HTERT RPE-1 (cell line): ENCODE results near the gene KDELR1.

ENCODE experiments used
- in situ Hi-C: fragments of 300-500 bp; cut with MboI; formaldehyde crosslinking; loops from 4 replicates; pipeline ENCODE4 v1.14.3; 2020; ENCODE audit warnings: low sequenced_read_pairs

Gene KDELR1

DNA sequence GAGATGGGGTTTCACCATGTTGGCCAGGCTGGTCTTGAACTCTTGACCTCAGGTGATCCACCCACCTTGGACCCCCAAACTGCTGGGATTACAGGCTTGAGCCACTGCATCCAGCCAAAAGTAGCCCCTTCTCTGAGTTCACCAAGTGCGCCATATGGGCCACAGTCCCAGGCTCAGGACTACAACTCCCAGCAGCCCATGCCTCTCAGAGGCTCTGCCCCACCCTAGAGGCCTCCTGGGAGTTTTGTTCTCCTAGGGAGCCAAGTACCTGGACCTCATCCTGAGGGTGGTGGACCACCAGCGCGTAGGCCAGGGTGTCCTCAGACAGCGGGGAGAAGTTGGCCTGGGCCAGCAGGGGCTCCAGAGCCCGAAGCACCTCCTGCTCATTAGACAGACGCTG, 46.5 kb downstream of the KDELR1 start:
- in situ Hi-C loops: no loop called here

DNA sequence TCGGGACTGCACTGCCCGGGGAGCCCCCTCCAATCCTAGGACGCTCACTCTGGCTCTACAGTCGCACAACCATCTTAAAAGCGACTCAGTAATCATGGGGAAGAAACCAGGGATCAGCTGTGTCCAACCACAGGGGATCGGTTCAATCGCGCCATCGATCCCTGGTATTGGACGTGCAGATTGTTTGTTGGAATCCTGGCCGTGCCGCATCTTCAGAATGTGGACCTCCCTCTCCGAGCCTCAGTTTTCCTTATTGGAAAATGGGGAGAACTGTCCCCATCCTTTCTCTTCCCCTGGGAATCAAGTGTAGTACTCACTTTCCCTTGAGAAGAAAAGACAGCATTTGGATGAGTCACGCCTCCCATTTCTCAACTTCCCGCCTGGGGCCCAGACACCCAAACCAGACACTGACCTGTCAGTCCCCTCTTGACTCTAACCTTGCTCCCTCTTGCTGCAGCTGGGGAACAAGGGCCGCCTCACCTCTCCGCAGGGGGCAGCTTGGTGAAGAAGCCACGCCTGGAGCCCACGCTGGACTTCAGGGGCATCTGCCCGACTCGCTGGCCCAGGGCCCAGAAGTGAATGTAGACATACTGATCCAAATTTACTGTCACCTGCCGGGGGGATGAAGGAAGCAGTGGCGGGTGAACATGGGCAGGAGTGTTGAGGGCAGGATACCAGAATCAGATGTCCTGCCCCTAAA, 48.4 kb downstream of the KDELR1 start:
- in situ Hi-C loops: no loop called here

DNA sequence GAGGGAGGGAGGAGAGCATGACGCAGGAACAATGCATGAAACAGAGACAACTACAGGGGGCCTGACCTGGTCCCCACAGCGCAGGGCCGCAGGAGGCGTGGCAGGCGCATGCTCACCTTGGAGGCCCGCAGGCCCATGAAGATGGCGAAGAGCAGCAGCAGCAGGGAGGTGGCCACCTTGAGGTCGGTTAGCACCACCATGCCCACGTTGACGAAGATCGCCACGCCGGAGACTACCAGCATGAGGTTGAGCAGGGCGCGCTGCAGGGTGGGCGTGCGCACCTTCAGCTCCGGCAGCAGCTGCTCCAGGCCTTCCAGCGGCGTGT, 49.0 kb downstream of the KDELR1 start:
- in situ Hi-C loops: no loop called here

DNA sequence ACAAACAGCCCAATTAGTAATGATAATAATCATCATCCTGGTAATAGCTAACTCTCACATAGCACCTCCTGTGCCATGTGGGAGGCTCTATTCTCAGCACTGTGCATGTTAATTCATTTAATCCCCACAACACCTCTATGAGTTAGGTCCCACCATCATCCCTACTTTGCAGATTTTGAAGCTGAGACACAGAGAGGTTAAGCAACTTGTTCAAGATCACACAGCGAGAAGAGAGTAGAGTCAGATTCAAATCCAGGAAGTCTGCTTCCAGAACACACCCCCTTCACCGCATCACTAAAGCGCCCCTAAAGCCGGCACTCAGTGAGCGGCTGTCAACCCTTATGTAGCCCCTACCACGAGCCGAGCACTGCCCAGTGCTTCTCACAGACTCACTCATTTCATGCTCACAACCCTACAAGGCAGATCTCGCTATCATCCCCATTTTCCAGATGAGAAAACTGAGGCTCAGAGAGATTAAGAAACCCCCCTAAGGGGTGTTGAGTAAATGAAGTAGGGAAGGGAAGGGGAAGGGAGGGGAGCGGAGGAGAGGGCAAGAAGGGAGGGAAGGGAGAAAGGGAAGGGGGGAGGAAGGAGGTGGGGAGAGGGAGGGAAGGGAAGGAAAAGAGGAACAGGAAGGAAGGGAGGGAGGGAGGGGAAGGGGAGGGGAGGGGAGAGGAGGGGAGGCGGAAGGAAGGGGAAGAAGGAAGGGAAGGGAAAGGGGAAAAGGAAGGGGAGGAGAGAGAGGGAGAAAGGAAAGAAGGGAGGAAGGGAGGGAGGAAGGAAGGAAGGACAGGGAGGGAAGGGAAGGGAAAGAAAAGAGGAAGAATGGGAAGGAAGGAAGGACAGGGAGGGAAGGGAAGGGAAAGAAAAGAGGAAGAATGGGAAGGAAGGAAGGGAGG, 49.6 kb downstream of the KDELR1 start:
- in situ Hi-C loops: no loop called here

DNA sequence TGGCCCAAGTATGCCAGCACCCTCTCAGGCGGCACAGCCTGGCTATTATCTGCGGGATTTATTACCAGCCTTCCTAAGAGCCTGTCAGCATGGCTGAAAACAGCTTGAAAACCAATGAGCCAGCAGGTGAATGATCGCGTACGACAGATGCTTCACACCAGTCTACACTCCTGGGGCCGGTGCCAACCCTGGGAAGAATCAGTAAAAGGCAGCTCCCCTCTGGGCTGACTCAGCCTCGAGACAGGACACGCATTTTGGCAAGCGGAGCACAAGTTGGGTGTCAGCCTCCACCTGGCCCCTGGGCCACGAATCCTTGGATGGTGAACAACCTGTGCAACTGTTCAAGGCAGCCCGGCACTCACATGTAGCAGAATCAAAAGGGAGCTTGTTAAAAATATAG, 50.4 kb downstream of the KDELR1 start:
- in situ Hi-C loops: no loop called here

DNA sequence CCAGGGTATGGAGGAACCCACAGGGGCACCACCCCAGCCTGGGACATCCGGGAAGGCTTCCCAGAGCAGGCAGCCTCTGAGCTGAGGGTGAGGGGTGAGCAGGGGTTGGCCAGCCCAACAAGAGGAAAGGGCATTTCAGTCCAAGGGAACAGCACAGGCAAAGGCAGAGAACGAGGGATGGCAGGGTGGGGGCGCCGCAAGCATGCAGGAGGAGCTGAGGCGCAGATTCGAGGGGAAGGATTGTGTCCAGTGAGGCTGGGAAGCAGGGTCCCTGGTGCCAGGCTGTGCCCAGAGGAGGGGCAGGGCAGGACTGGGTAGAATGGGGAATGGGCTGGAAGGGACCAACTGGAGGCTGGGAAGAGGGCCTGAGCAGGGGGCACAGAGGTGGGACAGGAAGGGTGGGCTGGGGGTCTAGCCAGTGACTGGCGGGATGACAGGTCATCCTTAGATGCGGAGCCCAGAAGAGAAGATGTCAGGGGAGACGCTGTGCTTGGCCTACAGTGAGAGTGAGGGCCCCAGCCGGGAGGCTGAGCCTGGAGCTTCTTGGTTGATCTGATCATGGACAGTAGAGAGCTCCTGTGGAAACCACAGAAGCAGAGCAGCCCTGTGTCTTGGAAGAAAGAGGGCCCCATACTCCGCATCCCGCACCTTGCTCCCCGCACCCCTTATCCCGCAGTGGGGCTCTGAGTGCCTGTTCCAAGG, 52.4 kb downstream of the KDELR1 start:
- in situ Hi-C loops: no loop called here

DNA sequence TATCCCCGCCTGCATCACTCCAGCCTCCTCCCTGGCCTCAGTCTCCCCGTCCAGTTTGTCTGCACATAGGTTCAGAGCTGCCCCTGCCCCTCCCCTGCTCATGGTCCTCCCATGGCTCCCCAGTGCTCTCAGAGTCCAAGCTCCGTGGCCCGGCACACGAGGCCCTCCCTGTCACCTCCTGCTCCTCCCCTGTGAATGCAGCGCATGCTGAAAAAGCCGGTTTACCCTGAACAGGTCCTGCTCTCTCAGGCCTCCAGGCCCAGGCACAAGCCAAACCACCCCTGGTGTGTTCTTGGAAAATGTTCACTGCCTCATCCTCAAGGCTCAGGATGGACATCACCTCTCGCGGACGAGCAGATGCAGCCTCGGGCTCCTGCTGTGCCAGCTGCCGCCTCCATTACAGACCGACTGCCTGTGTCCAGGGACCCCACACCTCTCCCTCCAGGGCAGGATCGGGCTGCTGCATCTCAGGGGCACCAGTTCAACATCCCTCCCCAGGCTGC, 53.0 kb downstream of the KDELR1 start:
- in situ Hi-C loops: no loop called here

DNA sequence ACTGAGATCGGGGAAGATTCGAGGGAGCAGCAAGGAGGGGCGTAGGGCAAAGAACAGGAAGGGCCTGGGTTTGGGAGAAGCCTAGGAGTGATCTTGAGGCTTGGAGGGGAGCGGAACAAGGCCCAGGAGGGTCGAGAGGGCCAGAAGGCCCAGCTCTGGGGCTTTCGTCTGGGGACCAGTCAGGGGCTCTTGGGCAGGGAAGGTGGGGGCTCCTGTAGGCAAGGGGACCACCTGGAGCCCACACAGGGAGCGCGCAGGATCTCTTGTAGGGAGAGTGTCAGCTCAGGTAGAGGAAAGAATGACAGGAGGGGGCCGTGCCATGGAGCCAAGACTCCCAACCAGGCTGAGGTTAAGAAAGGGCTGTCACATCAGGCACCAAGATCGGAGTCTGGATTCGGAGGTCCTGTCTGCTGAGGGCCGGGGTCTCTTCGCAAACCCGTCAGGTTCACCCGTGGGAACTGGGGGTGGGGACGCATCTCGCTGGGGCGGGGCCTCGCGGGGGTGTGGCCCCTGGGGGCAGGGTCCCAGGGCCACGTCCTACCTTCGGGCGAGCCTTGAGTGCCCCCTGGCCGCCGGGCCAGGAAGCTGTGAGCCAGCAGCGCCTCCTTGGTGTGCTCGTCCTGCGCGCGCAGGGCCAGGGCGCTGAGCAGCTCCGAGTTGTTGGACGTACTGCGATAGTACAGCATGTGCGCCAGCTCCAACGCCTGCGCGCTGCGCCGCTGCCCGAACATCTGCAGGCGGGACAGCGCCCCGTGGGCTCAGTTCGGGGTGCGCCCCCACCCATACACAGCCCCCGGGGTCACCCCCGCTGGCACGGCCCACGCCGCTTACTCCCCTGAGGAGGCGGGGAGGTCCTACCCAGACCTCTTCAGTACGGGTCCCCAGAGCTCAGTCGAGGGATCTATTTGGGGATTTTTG, 57.6 kb downstream of the KDELR1 start:
- in situ Hi-C loops: no loop called here

DNA sequence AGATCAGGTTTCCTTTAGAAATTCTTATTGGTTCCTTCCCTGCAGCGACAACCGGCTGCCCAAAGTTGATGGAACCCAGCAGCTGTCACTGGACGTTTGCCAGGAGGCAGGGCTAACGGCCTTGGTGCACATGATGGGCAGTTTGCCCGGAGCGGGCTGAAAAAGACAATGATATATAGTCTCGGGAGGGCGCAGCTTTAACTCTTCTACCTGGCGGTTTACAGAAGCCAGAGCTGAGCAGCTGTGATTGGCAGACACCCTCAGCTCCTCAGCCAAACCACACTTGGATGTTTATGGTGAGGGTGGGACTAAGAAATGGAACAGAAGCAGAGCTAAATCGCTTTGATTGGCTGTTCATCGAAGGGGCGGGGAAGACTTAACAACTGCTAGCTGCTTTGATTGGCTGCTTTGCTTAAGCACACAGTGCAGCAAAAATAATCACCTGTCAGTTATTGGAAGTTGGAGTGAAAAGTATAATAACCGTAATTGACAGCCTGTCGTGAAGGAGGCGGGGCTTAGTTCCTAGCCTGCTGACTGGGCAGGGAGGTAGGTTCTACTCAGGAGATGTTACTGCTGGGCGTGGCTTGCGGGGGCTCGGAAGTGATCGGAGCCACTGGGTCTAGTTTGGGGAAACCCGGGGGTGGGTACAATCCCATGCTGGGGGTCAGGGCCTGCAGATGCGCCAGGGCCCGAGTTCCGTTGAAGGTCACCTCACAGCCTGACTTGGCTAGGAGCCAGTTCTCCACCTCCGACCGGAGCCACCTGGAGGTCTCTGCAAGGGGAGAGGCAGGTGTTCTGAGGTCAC, 58.5 kb downstream of the KDELR1 start:
- in situ Hi-C loops: no loop called here
